ENCODE results near the gene OPA1. TPM values are rescaled to one million over a fixed set of nuclear protein-coding genes. Genes with fewer than 3 reads are reported as not detected.

OPA1 gene
- total and polyA plus RNA-seq, 11 donors: 23.0 to 215 (median 106) TPM

DNA sequence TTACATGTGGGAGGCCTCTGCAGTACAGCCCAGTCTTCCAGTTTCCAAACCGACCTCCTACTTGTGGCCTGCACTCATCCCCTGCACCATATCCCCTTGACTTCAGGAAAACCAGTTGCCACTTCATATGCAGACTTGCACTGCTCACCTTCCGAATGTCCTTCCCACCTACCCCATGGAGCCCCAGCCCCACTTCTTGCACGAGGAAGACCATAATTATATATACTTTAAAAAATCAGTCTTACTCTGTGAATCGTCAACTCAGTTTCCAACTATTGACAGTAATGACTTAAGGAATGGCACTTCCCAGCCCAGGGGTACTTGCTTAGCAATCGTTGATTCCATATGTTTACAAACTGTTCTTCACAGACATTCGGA, 136.1 kb downstream of the OPA1 start:
- ATAC-seq: no peak
- H3K36me3 ChIP-seq: no peaks in the 10 kb centered on the region
- 83 to 87% (median 86%) methylated on average over 6 of the region's 6 CpGs for WGBS, 4 donors
- TF ChIP-seq, protein P1, sequence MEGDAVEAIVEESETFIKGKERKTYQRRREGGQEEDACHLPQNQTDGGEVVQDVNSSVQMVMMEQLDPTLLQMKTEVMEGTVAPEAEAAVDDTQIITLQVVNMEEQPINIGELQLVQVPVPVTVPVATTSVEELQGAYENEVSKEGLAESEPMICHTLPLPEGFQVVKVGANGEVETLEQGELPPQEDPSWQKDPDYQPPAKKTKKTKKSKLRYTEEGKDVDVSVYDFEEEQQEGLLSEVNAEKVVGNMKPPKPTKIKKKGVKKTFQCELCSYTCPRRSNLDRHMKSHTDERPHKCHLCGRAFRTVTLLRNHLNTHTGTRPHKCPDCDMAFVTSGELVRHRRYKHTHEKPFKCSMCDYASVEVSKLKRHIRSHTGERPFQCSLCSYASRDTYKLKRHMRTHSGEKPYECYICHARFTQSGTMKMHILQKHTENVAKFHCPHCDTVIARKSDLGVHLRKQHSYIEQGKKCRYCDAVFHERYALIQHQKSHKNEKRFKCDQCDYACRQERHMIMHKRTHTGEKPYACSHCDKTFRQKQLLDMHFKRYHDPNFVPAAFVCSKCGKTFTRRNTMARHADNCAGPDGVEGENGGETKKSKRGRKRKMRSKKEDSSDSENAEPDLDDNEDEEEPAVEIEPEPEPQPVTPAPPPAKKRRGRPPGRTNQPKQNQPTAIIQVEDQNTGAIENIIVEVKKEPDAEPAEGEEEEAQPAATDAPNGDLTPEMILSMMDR (IDR thresholded peaks at IDR 0.05): no peak
- TF ChIP-seq POLR2A (IDR thresholded peaks at IDR 0.05): no peak
- intact Hi-C loops (cut with DNase I): no loop called here
- DNase-seq: no peak
- H3K27me3 ChIP-seq: peaks cover 0 to 10% (median 0%) of the 10 kb centered on the region in 9 donors
- no peak overlapping the region for H3K4me3 ChIP-seq
- no peaks in the 10 kb centered on the region for H3K9me3 ChIP-seq
- H3K27ac ChIP-seq: no peak overlapping the region
- H3K4me1 ChIP-seq: no peaks in the 10 kb centered on the region

DNA sequence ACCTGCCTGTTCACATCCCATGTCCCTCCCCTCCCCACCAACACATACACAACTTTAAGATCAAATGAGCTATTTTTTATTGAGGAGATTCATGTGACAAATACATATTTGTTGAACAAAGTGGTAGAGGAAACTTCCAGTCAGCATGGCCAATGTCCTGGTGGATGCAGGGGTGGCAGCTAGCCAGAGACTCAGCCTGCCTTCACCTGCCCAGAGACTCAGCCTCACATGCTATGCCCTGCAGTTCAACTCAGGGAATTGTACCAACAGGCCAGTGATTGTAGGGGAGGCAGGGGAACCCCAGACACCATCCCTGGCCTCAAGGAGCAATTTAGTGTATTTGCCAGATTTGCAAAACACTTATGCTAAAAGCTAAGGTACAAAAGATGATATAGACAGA, 136.6 kb downstream of the OPA1 start:
- intact Hi-C loops (cut with DNase I): no loop called here
- Histone ChIP-seq H3K36me3 (no peaks in the 10 kb centered on the region), H3K4me1 (no peaks in the 10 kb centered on the region), H3K27me3 (peaks cover 0 to 10% (median 0%) of the 10 kb centered on the region in 9 donors), H3K27ac (no peak overlapping the region), H3K9me3 (no peaks in the 10 kb centered on the region), H3K4me3 (no peak overlapping the region)
- ATAC-seq (no peak), DNase-seq (no peak)
- TF ChIP-seq POLR2A (IDR thresholded peaks at IDR 0.05): no peak
- TF ChIP-seq, protein P1 (IDR thresholded peaks at IDR 0.05): no peak

DNA sequence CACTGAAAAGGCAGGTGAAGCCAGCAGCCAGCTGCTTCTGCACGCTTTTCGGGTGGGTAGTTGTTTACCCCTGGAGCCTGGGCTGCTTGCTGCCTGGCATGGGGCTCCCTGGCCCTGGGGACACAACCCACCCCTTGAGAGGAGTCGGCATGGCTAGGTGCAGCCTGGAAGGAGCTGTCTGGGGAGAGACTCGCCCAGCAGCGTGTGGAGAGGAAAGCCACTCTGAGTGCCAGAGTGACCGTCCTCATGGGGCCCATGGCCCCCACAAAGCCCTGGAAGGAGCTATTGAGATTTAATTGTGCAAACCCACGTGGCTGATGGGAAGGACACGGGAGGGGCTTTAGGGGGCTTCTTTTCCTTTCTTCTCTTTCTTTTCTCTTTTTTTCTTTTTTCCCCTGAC, 137.5 kb downstream of the OPA1 start:
- peaks cover 0 to 10% (median 0%) of the 10 kb centered on the region in 9 donors for H3K27me3 ChIP-seq
- intact Hi-C loops (cut with DNase I): no loop called here
- H3K36me3 ChIP-seq: no peaks in the 10 kb centered on the region
- TF ChIP-seq POLR2A (IDR thresholded peaks at IDR 0.05): no peak
- TF ChIP-seq, protein P1 (IDR thresholded peaks at IDR 0.05): no peak
- H3K27ac ChIP-seq: no peak overlapping the region
- ATAC-seq (no peak), DNase-seq (peak in 1 of 5 donors; percentile 38)
- WGBS, 4 donors: 71 to 76% (median 74%) methylated on average over 8 of the region's 8 CpGs
- H3K4me1 ChIP-seq: no peaks in the 10 kb centered on the region
- no peaks in the 10 kb centered on the region for H3K9me3 ChIP-seq
- no peak overlapping the region for H3K4me3 ChIP-seq

DNA sequence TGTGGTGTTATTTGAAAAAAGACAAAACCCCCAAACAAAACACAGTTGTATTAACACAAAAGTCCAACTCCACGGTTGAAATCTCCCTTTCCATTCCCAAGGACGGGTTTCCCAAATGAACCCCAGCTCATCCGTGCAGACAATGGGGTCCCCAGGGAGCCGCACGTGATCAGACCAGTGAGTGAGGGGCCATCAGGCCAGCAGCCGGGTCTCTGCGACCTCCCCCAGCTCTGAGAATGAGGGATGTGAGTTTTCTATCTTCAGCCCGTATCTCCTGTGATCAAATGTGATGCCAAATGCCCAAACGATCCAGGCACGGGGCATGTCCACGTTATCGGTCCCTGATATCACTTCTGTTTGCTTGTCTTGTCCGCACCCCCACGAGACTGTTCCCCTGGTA, 138.0 kb downstream of the OPA1 start:
- WGBS, 4 donors: 73 to 84% (median 76%) methylated on average over 14 of the region's 14 CpGs
- no peaks in the 10 kb centered on the region for H3K9me3 ChIP-seq
- no peaks in the 10 kb centered on the region for H3K4me1 ChIP-seq
- intact Hi-C loops (cut with DNase I): no loop called here
- DNase-seq: peak in 1 of 5 donors; percentile 29
- TF ChIP-seq, protein P1 (IDR thresholded peaks at IDR 0.05): no peak
- no peak for TF ChIP-seq POLR2A (IDR thresholded peaks at IDR 0.05)
- H3K4me3 ChIP-seq: no peak overlapping the region
- ATAC-seq: no peak
- H3K27me3 ChIP-seq: peaks cover 0 to 10% (median 0%) of the 10 kb centered on the region in 9 donors
- no peak overlapping the region for H3K27ac ChIP-seq
- H3K36me3 ChIP-seq: no peaks in the 10 kb centered on the region
